Activated CD8-positive, alpha-beta T cell treated with anti-CD3 and anti-CD28 coated beads for 36 hours (primary cell): Measurements from ENCODE around the gene ZCWPW1. TPM values are rescaled to one million over a fixed set of nuclear protein-coding genes. Genes with fewer than 3 reads are reported as not detected.
"Not testable (repeated sequence)": the region's sequence is repeated elsewhere in the genome, so short reads cannot be mapped to it uniquely, and the experiment has no call there.

ENCODE experiments used
- ATAC-seq: fragments of 200-7000 bp; cut with Tn5 transposase; one replicate; pipeline ENCODE4 v1.10.0; 2021; ENCODE audit warnings: mild to moderate bottlenecking, moderate library complexity
- CTCF ChIA-PET: fragments of 350-600 bp; sonication (Branson Sonifier 250); formaldehyde crosslinking; loops from one replicate; lab custom pipeline; 2021; ENCODE audit warnings: antibody characterized with exemption; lab: Charles Lee
- POLR2A ChIA-PET: fragments of 350-600 bp; sonication (Branson Sonifier 250); formaldehyde crosslinking; loops from one replicate; lab custom pipeline; 2021; ENCODE audit warnings: antibody characterized with exemption; lab: Charles Lee
- DNase-seq: peaks from one replicate; pipeline ENCODE4 v3.0.0-alpha.2; 2020
- H3K27ac Mint-ChIP-seq: one replicate; pipeline ENCODE4 v1.8.0; 2021; ENCODE audit warnings: mild to moderate bottlenecking, mixed read lengths
- H3K27me3 Mint-ChIP-seq: one replicate; pipeline ENCODE4 v1.8.0; 2021; ENCODE audit warnings: mixed read lengths
- H3K36me3 Mint-ChIP-seq: one replicate; pipeline ENCODE4 v1.8.0; 2021; ENCODE audit warnings: low read depth, mixed read lengths
- H3K4me1 Mint-ChIP-seq: one replicate; pipeline ENCODE4 v1.8.0; 2021; ENCODE audit warnings: low read depth, mixed read lengths
- H3K4me3 Mint-ChIP-seq: one replicate; pipeline ENCODE4 v1.8.0; 2021; ENCODE audit warnings: mild to moderate bottlenecking, moderate library complexity, mixed read lengths
- H3K9me3 Mint-ChIP-seq: one replicate; pipeline ENCODE4 v1.8.0; 2021; ENCODE audit warnings: mixed read lengths
- intact Hi-C: fragments of 100-400 bp; cut with micrococcal nuclease; formaldehyde crosslinking; loops from one replicate; pipeline ENCODE4 v1.10.0; 2022
- total RNA-seq, 2 experiments: library from RNA; stranded (reverse); gene quantifications; one replicate each; pipeline ENCODE4 v1.2.3, GENCODE V29; 2021
- TF ChIP-seq, protein P1 (sequence below): fragments of 200-600 bp; IDR thresholded peaks from one replicate; pipeline ENCODE4 v1.8.0; 2022; ENCODE audit warnings: antibody characterized with exemption, mild to moderate bottlenecking

The ZCWPW1 gene
- total RNA-seq, 2 experiments from 2014 or later, result 2.5 to 3.6 TPM

- ChIA-PET CTCF (no interaction called here), POLR2A (no interaction called here)
- peaks cover 54% of the 10 kb centered on the region for H3K4me1 Mint-ChIP-seq
- no peaks in the 10 kb centered on the region for H3K9me3 Mint-ChIP-seq
- intact Hi-C loops, result loop anchor here (5.0 kb wide), 1 partner anchor 35 kb away; no protein-coding TSS in a partner anchor
- ATAC-seq (no peak), DNase-seq (no peak)
- no peaks in the 10 kb centered on the region for H3K27me3 Mint-ChIP-seq
- TF ChIP-seq, protein P1, sequence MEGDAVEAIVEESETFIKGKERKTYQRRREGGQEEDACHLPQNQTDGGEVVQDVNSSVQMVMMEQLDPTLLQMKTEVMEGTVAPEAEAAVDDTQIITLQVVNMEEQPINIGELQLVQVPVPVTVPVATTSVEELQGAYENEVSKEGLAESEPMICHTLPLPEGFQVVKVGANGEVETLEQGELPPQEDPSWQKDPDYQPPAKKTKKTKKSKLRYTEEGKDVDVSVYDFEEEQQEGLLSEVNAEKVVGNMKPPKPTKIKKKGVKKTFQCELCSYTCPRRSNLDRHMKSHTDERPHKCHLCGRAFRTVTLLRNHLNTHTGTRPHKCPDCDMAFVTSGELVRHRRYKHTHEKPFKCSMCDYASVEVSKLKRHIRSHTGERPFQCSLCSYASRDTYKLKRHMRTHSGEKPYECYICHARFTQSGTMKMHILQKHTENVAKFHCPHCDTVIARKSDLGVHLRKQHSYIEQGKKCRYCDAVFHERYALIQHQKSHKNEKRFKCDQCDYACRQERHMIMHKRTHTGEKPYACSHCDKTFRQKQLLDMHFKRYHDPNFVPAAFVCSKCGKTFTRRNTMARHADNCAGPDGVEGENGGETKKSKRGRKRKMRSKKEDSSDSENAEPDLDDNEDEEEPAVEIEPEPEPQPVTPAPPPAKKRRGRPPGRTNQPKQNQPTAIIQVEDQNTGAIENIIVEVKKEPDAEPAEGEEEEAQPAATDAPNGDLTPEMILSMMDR, result no peak
- H3K27ac Mint-ChIP-seq, result peak overlapping the region; percentile 66
- no peak overlapping the region for H3K4me3 Mint-ChIP-seq
- H3K36me3 Mint-ChIP-seq, result peaks cover 37% of the 10 kb centered on the region
These were observed 61.3 kb downstream of the ZCWPW1 start for GRCh38 chr7:100367251-100367620.

DNA sequence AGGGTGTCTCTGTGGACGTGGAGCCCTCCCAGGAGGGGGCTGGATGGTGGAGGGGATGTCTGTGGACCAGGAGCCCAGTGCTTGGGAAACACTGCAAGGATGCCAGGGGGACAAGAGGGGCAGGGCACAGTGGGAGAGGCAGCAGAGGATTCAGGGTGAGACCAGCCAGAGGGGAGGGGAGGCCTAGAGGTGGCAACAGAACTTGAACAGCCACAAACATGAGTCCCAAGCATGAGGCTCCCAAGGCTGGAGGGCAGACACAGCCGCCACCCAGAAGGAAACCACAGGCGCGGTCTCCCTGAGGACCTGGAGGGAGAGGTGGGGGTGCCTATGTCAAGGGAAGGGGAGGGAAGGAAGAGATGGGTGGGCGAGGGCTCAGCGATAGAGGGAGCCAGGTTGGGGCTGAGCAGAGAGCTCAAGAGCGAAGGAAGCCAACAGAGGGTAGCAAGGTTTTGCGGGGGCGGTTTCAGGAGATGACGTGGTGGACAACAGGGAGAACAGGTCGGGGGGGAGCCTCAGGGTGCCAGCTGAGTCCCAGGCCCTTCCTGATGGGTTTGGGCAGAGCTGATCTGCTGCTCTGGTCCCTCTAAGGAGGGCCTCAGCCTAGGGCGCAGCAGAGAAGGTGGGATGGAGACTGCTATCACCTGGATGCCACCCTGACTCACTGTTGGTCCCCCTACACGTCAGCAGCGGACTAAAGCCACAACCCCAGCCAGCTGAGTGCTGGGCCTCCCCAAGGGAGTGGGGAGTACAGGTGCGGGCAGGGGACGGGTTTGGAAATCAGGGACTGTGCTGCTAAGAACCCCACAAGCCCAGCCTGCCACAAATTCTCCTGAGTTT lies 61.9 kb downstream of the ZCWPW1 start:
- POLR2A ChIA-PET, result interaction anchor here (1.0 to 3.1 kb wide), 2 partner anchors 13 to 67 kb away, joined by 4 to 26 read pairs; no protein-coding TSS in a partner anchor
- H3K4me1 Mint-ChIP-seq, result peaks cover 48% of the 10 kb centered on the region

DNA sequence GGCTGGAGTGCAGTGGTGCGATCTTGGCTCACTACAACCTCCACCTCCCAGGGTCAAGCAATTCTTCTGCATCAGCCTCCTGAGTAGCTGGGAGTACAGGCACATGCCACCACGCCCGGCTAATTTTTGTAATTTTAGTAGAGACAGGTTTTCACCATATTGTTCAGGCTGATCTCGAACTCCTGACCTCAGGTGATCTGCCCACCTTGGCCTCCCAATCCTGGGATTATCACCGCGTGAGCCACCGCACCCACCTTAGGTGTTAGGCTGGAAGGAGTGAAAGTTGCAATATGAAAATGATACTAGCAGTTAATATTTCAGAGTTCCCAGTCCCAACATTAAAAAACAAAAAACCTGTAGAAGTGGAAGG lies 62.5 kb downstream of the ZCWPW1 start:
- Mint-ChIP-seq H3K27ac (peak overlapping the region; percentile 66), H3K4me1 (peaks cover 41% of the 10 kb centered on the region), H3K36me3 (peaks cover 43% of the 10 kb centered on the region)
- intact Hi-C loops, result loop anchor here (5.0 kb wide), 1 partner anchor 36 kb away; no protein-coding TSS in a partner anchor
- not testable (repeated sequence) for DNase-seq, ATAC-seq, H3K4me3 Mint-ChIP-seq, H3K27me3 Mint-ChIP-seq, H3K9me3 Mint-ChIP-seq
- POLR2A ChIA-PET, result interaction anchor here (1.0 to 3.1 kb wide), 5 partner anchors 8 to 68 kb away, joined by 3 to 26 read pairs (median 4); no protein-coding TSS in a partner anchor
- CTCF ChIA-PET, result interaction anchor here (0.6 to 2.2 kb wide), 2 partner anchors 19 to 41 kb away, joined by 3 to 10 read pairs; no protein-coding TSS in a partner anchor

More for the DNA sequence above, 61.9 kb downstream of the ZCWPW1 start:
- Mint-ChIP-seq H3K36me3 (peaks cover 43% of the 10 kb centered on the region), H3K27me3 (no peaks in the 10 kb centered on the region), H3K4me3 (no peak overlapping the region), H3K9me3 (no peaks in the 10 kb centered on the region), H3K27ac (peak overlapping the region; percentile 66)
- peak; percentile 80 for DNase-seq
- CTCF ChIA-PET, result interaction anchor here (2.2 kb wide), 1 partner anchor 41 kb away, joined by 10 read pairs; no protein-coding TSS in a partner anchor
- peak; percentile 50 for ATAC-seq
- intact Hi-C loops, result loop anchor here (5.0 kb wide), 1 partner anchor 36 kb away; no protein-coding TSS in a partner anchor
- TF ChIP-seq, protein P1, result no peak

- H3K9me3 Mint-ChIP-seq, result no peaks in the 10 kb centered on the region
- TF ChIP-seq, protein P1, result no peak
- H3K4me1 Mint-ChIP-seq, result peaks cover 41% of the 10 kb centered on the region
- ATAC-seq (no peak), DNase-seq (no peak)
- intact Hi-C loops, result no loop called here
- H3K4me3 Mint-ChIP-seq, result no peak overlapping the region
- CTCF ChIA-PET, result interaction anchor here (1.1 to 2.2 kb wide), 3 partner anchors 43 to 234 kb away, joined by 3 to 10 read pairs (median 5); no protein-coding TSS in a partner anchor
- no peaks in the 10 kb centered on the region for H3K27me3 Mint-ChIP-seq
- H3K36me3 Mint-ChIP-seq, result peaks cover 52% of the 10 kb centered on the region
- POLR2A ChIA-PET, result interaction anchor here (1.1 to 3.1 kb wide), 3 partner anchors 10 to 18 kb away, joined by 5 to 26 read pairs (median 5); no protein-coding TSS in a partner anchor
- H3K27ac Mint-ChIP-seq, result no peak overlapping the region
These were observed 64.0 kb downstream of the ZCWPW1 start for GRCh38 chr7:100364480-100364879.

DNA sequence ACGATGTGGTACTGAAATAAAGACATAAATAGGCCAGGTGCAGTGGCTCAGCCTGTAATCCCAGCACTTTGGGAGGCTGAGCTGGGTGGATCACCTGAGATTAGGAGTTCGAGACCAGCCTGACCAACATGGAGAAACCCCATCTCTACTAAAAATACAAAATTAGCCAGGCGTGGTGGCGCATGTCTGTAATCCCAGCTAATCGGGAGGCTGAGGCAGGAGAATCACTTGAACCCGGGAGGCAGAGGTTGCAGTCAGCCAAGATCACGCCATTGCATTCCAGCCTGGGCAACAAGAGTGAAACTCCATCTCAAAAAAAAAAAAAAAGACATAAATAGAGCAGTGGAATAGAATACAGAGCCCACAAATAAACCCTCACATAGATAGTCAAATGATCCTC lies 64.7 kb downstream of the ZCWPW1 start:
- H3K27ac Mint-ChIP-seq, intact Hi-C loops, H3K9me3 Mint-ChIP-seq, H3K4me3 Mint-ChIP-seq, DNase-seq, H3K27me3 Mint-ChIP-seq, ATAC-seq: not testable (repeated sequence)
- ChIA-PET CTCF (interaction anchor here (1.8 kb wide), 1 partner anchor 226 kb away, joined by 5 read pairs; no protein-coding TSS in a partner anchor), POLR2A (interaction anchor here (1.1 to 3.1 kb wide), 2 partner anchors 10 to 19 kb away, joined by 5 to 26 read pairs; no protein-coding TSS in a partner anchor)
- peaks cover 59% of the 10 kb centered on the region for H3K36me3 Mint-ChIP-seq
- H3K4me1 Mint-ChIP-seq, result peaks cover 38% of the 10 kb centered on the region
